Neural cell (in vitro differentiated cells): ENCODE measurements around the gene RSU1. TPM values are rescaled to one million over a fixed set of nuclear protein-coding genes. Genes with fewer than 3 reads are reported as not detected.

Experiments
- H2AFZ ChIP-seq: fragments of 200-600, 300-800 bp; sonication (generic), shearing (Covaris generic); 2 replicates; pipeline ENCODE4 v1.6.0; 2014; ENCODE audit warnings: low read depth, mild to moderate bottlenecking, antibody characterized with exemption, low read length, moderate library complexity
- H3F3A ChIP-seq: fragments of 200-600 bp; shearing (Covaris generic); 2 replicates; pipeline ENCODE4 v1.6.1; 2016; ENCODE audit warnings: mild to moderate bottlenecking, moderate library complexity, mixed read lengths, antibody characterized with exemption, low read length; ENCODE audit not compliant: insufficient read depth, poor library complexity, severe bottlenecking
- H3K27ac ChIP-seq: fragments of 200-600, 300-800 bp; sonication (generic), shearing (Covaris generic); 2 replicates; pipeline ENCODE4 v1.5.1; 2014; ENCODE audit warnings: mild to moderate bottlenecking, low read length, moderate library complexity
- H3K27me3 ChIP-seq: fragments of 300-800, 200-600 bp; sonication (generic), shearing (Covaris generic); 2 replicates; pipeline ENCODE4 v1.6.0; 2014; ENCODE audit warnings: mild to moderate bottlenecking, low read depth, low read length, moderate library complexity; ENCODE audit not compliant: insufficient read depth
- H3K36me3 ChIP-seq: fragments of 300-800, 200-600 bp; sonication (generic), shearing (Covaris generic); 2 replicates; pipeline ENCODE4 v1.5.1; 2014; ENCODE audit warnings: mild to moderate bottlenecking, antibody characterized with exemption, low read length, moderate library complexity; ENCODE audit not compliant: insufficient read depth
- H3K4me2 ChIP-seq: fragments of 300-800, 200-600 bp; sonication (generic), shearing (Covaris generic); 2 replicates; pipeline ENCODE4 v1.6.0; 2014; ENCODE audit warnings: mild to moderate bottlenecking, low read length
- H3K4me3 ChIP-seq: fragments of 300-800, 200-600 bp; sonication (generic), shearing (Covaris generic); 2 replicates; pipeline ENCODE4 v1.5.1; 2014; ENCODE audit warnings: mild to moderate bottlenecking, low read length, moderate library complexity
- H3K79me2 ChIP-seq: fragments of 200-600 bp; shearing (Covaris generic); replicated peaks from 2 replicates; pipeline ENCODE4 v1.6.0; 2014; ENCODE audit warnings: mild to moderate bottlenecking, low read length, moderate library complexity; ENCODE audit not compliant: insufficient read depth
- H3K9ac ChIP-seq: fragments of 300-800, 200-600 bp; sonication (generic), shearing (Covaris generic); 2 replicates; pipeline ENCODE4 v1.6.1; 2016; ENCODE audit warnings: mild to moderate bottlenecking, low read length, mixed read lengths
- H3K9me2 ChIP-seq: fragments of 200-600 bp; shearing (Covaris generic); 2 replicates; pipeline ENCODE4 v1.6.1; 2016; ENCODE audit warnings: mild to moderate bottlenecking, low read length, mixed read lengths; ENCODE audit not compliant: insufficient read depth
- H3K9me3 ChIP-seq: fragments of 200-600, 300-800 bp; sonication (generic), shearing (Covaris generic); 2 replicates; pipeline ENCODE4 v1.6.1; 2016; ENCODE audit warnings: mild to moderate bottlenecking, mixed run types, low read length, moderate library complexity, mixed read lengths
- H4K20me1 ChIP-seq: fragments of 200-600 bp; shearing (Covaris generic); 2 replicates; pipeline ENCODE4 v1.6.1; 2016; ENCODE audit warnings: mild to moderate bottlenecking, mixed run types; ENCODE audit not compliant: insufficient read depth
- EP300 ChIP-seq: fragments of 450-650 bp; conservative IDR thresholded peaks from 2 replicates; pipeline ENCODE4 v1.6.1; 2014; ENCODE audit warnings: antibody characterized with exemption, mild to moderate bottlenecking, moderate library complexity; ENCODE audit not compliant: poor library complexity, severe bottlenecking
- EZH2 ChIP-seq: fragments of 200-600, 300-800 bp; shearing (Covaris generic), sonication (generic); IDR thresholded peaks from 2 replicates; pipeline ENCODE4 v1.6.1; 2014; ENCODE audit warnings: antibody characterized with exemption, low read length, borderline replicate concordance, mild to moderate bottlenecking; ENCODE audit not compliant: insufficient read depth, poor library complexity, severe bottlenecking
- MXI1 ChIP-seq: fragments of 450-650 bp; conservative IDR thresholded peaks from 2 replicates; pipeline ENCODE4 v1.6.1; 2014; ENCODE audit warnings: antibody characterized with exemption, mild to moderate bottlenecking; ENCODE audit not compliant: poor library complexity, severe bottlenecking
- POLR2AphosphoS5 ChIP-seq: IDR thresholded peaks from 2 replicates; pipeline ENCODE4 v1.6.1; 2012
- RAD21 ChIP-seq: fragments of 450-650 bp; conservative IDR thresholded peaks from 2 replicates; pipeline ENCODE4 v1.6.1; 2014; ENCODE audit warnings: antibody characterized with exemption, mild to moderate bottlenecking, moderate library complexity
- SMC3 ChIP-seq: fragments of 450-650 bp; conservative IDR thresholded peaks from 2 replicates; pipeline ENCODE4 v1.6.1; 2014; ENCODE audit warnings: antibody characterized with exemption, mild to moderate bottlenecking, moderate library complexity; ENCODE audit not compliant: poor library complexity
- TAF1 ChIP-seq: IDR thresholded peaks from 2 replicates; pipeline ENCODE4 v1.6.1; 2012; ENCODE audit warnings: low read depth
- polyA plus RNA-seq: library from polyadenylated mRNA; depleted of rRNA; stranded (reverse); fragments of >200 nt; gene quantifications from 2 replicates; pipeline ENCODE4 v1.2.3, GENCODE V29; 2014
- TF ChIP-seq, protein P1 (sequence below): IDR thresholded peaks from 2 replicates; pipeline ENCODE4 v1.6.1; 2012; ENCODE audit warnings: borderline replicate concordance
- TF ChIP-seq, protein P2 (sequence below): fragments of 450-650 bp; IDR thresholded peaks from 2 replicates; pipeline ENCODE4 v1.5.1; 2014; ENCODE audit warnings: antibody characterized with exemption, mild to moderate bottlenecking, moderate library complexity; ENCODE audit not compliant: poor library complexity, severe bottlenecking

RSU1 gene
- polyA plus RNA-seq, 1 donor from 2014 or later = 18.7 TPM

DNA sequence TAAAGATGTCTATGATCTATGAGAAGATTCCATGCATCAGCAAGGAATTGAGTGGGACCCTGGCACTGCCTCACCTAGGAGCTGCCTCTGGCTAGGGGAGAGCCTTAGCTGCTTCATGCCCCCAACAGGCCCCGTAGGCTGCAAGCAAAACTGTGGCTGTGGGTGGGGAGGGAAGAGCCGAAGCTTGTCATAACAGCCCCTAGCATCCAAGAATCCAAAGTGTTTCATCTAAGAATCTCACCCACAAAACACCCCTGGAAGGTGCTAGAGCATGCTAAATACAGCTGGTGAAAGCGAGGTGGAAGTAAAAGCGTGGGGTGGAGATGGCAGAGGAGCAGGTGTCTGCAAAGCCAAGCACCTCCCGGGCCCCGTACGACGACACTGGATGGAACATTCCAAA, 208.0 kb downstream of the RSU1 start:
- no peak overlapping the region for H2AFZ ChIP-seq
- H3F3A ChIP-seq = no peaks in the 10 kb centered on the region
- no peak overlapping the region for H3K9ac ChIP-seq
- no peaks in the 10 kb centered on the region for H4K20me1 ChIP-seq
- no peaks in the 10 kb centered on the region for H3K79me2 ChIP-seq
- TF ChIP-seq EZH2 = no peak
- no peak for TF ChIP-seq SMC3
- TF ChIP-seq POLR2AphosphoS5 = no peak
- TF ChIP-seq MXI1 = no peak
- TF ChIP-seq TAF1 = no peak
- H3K27me3 ChIP-seq = no peaks in the 10 kb centered on the region
- H3K36me3 ChIP-seq = no peaks in the 10 kb centered on the region
- no peak overlapping the region for H3K4me2 ChIP-seq
- H3K9me3 ChIP-seq = no peaks in the 10 kb centered on the region
- H3K27ac ChIP-seq = no peak overlapping the region
- H3K9me2 ChIP-seq = no peaks in the 10 kb centered on the region
- H3K4me3 ChIP-seq = no peak overlapping the region

DNA sequence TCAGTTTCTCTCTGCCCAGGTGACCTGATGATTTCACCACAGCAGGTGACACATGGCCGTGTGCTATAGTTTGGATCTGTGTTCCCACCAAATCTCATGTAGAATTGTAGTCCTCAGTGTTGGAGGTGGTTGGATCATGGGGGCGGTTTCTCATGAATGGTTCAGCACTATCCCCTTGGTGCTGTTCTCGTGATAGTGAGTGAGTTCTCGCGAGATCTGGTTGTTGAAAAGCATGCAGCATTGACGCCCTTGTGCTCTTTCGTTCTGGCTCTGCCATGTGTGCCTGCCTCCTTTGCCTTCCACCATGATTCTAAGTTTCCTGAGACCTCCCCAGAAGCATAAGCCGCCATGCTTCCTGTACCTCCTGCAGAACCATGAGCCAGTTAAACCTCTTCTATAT, 210.3 kb downstream of the RSU1 start:
- Histone ChIP-seq H3F3A (no peaks in the 10 kb centered on the region), H3K4me2 (no peak overlapping the region), H3K4me3 (no peak overlapping the region), H3K9me2 (no peaks in the 10 kb centered on the region), H3K9me3 (no peaks in the 10 kb centered on the region), H4K20me1 (no peaks in the 10 kb centered on the region), H3K27ac (no peak overlapping the region), H3K36me3 (no peaks in the 10 kb centered on the region), H3K27me3 (no peaks in the 10 kb centered on the region), H2AFZ (no peak overlapping the region), H3K79me2 (no peaks in the 10 kb centered on the region), H3K9ac (no peak overlapping the region)
- TF ChIP-seq, protein P1, sequence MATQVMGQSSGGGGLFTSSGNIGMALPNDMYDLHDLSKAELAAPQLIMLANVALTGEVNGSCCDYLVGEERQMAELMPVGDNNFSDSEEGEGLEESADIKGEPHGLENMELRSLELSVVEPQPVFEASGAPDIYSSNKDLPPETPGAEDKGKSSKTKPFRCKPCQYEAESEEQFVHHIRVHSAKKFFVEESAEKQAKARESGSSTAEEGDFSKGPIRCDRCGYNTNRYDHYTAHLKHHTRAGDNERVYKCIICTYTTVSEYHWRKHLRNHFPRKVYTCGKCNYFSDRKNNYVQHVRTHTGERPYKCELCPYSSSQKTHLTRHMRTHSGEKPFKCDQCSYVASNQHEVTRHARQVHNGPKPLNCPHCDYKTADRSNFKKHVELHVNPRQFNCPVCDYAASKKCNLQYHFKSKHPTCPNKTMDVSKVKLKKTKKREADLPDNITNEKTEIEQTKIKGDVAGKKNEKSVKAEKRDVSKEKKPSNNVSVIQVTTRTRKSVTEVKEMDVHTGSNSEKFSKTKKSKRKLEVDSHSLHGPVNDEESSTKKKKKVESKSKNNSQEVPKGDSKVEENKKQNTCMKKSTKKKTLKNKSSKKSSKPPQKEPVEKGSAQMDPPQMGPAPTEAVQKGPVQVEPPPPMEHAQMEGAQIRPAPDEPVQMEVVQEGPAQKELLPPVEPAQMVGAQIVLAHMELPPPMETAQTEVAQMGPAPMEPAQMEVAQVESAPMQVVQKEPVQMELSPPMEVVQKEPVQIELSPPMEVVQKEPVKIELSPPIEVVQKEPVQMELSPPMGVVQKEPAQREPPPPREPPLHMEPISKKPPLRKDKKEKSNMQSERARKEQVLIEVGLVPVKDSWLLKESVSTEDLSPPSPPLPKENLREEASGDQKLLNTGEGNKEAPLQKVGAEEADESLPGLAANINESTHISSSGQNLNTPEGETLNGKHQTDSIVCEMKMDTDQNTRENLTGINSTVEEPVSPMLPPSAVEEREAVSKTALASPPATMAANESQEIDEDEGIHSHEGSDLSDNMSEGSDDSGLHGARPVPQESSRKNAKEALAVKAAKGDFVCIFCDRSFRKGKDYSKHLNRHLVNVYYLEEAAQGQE = no peak

DNA sequence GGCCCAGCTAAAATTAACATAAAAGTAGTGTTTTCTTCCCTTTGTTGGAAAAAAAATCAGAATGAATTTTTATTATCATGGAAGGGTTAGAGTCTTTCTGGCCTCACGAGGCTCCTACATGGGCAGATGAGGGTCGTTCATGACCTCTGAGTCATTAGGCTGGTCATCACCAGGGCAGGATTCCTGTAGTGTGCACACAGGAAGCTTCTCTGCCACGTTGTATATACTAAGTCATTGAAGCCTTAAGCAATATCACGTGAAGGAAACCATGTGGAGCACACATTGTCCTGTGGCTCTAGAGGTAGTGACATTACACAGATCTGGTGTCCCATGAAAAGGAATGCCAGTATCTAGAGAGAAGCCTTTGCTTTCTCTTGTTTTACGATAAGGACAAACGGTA, 210.8 kb downstream of the RSU1 start:
- no peaks in the 10 kb centered on the region for H3F3A ChIP-seq
- H3K4me3 ChIP-seq = no peak overlapping the region
- no peaks in the 10 kb centered on the region for H3K9me2 ChIP-seq
- H4K20me1 ChIP-seq = no peaks in the 10 kb centered on the region
- no peak overlapping the region for H3K27ac ChIP-seq
- no peak overlapping the region for H3K9ac ChIP-seq
- no peak overlapping the region for H2AFZ ChIP-seq
- H3K36me3 ChIP-seq = no peaks in the 10 kb centered on the region
- no peaks in the 10 kb centered on the region for H3K79me2 ChIP-seq
- TF ChIP-seq TAF1 (no peak), EP300 (no peak), POLR2AphosphoS5 (no peak), RAD21 (no peak), SMC3 (no peak)
- TF ChIP-seq, protein P2, sequence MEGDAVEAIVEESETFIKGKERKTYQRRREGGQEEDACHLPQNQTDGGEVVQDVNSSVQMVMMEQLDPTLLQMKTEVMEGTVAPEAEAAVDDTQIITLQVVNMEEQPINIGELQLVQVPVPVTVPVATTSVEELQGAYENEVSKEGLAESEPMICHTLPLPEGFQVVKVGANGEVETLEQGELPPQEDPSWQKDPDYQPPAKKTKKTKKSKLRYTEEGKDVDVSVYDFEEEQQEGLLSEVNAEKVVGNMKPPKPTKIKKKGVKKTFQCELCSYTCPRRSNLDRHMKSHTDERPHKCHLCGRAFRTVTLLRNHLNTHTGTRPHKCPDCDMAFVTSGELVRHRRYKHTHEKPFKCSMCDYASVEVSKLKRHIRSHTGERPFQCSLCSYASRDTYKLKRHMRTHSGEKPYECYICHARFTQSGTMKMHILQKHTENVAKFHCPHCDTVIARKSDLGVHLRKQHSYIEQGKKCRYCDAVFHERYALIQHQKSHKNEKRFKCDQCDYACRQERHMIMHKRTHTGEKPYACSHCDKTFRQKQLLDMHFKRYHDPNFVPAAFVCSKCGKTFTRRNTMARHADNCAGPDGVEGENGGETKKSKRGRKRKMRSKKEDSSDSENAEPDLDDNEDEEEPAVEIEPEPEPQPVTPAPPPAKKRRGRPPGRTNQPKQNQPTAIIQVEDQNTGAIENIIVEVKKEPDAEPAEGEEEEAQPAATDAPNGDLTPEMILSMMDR = no peak
- TF ChIP-seq, protein P1 = no peak
- no peaks in the 10 kb centered on the region for H3K27me3 ChIP-seq
- no peaks in the 10 kb centered on the region for H3K9me3 ChIP-seq
- no peak overlapping the region for H3K4me2 ChIP-seq
